Measurements from ENCODE around the gene MYH14. TPM values are rescaled to one million over a fixed set of nuclear protein-coding genes. Genes with fewer than 3 reads are reported as not detected.
"Not testable (repeated sequence)": the region's sequence is repeated elsewhere in the genome, so short reads cannot be mapped to it uniquely, and the experiment has no call there.

The MYH14 gene
- polyA plus RNA-seq, 1 of the 3 experiments (the other 2 are of a cell fraction), result 0.02 TPM

DNA sequence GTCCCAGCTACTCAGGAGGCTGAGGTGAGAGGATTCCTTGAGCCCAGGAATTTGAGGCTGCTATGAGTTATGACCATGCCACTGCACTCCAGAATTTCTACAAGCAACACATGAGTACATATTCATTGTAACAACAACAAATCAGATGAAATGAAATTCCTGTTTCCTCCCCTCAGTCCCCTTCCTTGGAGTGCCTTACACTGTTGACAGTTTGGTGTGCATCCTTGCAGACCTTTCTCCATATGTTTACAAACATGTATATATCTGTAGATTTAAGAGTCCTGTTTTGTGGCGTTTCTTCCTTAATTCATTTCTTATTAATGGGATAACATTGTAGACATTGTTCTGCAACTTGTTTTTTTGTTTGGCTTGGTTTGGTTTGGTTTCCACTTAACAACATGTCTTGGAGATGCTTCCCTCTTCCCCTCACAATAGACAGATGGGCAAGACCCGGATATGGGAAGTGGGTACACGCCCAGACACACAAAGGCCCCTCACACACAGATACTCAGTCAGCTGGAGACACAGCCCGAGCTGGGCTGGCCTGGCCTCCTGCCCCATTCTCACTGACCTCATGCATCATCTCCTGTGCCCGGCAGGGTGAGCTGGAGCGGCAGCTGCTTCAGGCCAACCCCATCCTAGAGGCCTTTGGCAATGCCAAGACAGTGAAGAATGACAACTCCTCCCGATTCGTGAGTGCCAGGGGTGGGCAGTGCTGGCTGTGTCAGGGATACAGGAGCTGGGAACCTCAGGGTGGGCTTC, 21.7 kb downstream of the MYH14 start:
- H3K4me3 ChIP-seq (ENCODE audit: low read depth in 2 of 2, low read length in 1 of 2), result no peak overlapping the region
- H3K27ac ChIP-seq (ENCODE audit: low read depth in 2 of 2, low read length in 1 of 2), result no peak overlapping the region
- H3K9ac ChIP-seq, result no peak overlapping the region
- no peaks in the 10 kb centered on the region for H3K9me2 ChIP-seq
- ChIA-PET CTCF (no interaction called here), POLR2A (no interaction called here)
- no peak overlapping the region for H3K4me2 ChIP-seq
- H4K20me1 ChIP-seq (ENCODE audit: insufficient read depth), result no peaks in the 10 kb centered on the region
- no peaks in the 10 kb centered on the region for H3K79me2 ChIP-seq (ENCODE audit: insufficient read depth)
- H3K36me3 ChIP-seq (replicated peaks in 1 of 2; ENCODE audit: control insufficient read depth in 1 of 2, insufficient read depth in 2 of 2, low read length in 1 of 2), result no peaks in the 10 kb centered on the region
- no peak for DNase-seq
- no peaks in the 10 kb centered on the region for H3F3A ChIP-seq (replicated peaks; ENCODE audit: insufficient read depth)
- no peaks in the 10 kb centered on the region for H3K4me1 ChIP-seq (ENCODE audit: control insufficient read depth in 1 of 2, insufficient read depth in 2 of 2, low read depth in 1 of 2, low read length in 1 of 2)
- 5% methylated on average over 7 of the region's 8 CpGs for WGBS (ENCODE audit: low lambda C conversion rate)
- TF ChIP-seq CHD2 (IDR thresholded peaks at IDR 0.05; ENCODE audit: low read length, partially characterized antibody), result no peak
- H3K27me3 ChIP-seq (ENCODE audit: insufficient read depth), result peaks cover 29% of the 10 kb centered on the region
- H2AFZ ChIP-seq (ENCODE audit: low read depth), result no peak overlapping the region
- no peaks in the 10 kb centered on the region for H3K9me3 ChIP-seq

GRCh38 chr19:50226536-50226935, 23.1 kb downstream of the MYH14 start:
- H3K9me2 ChIP-seq, result no peaks in the 10 kb centered on the region
- H3K9ac ChIP-seq, result no peak overlapping the region
- POLR2A ChIA-PET, result no interaction called here
- H3K4me1 ChIP-seq (ENCODE audit: control insufficient read depth in 1 of 2, insufficient read depth in 2 of 2, low read depth in 1 of 2, low read length in 1 of 2), result no peaks in the 10 kb centered on the region
- H4K20me1 ChIP-seq (ENCODE audit: insufficient read depth), result no peaks in the 10 kb centered on the region
- H3K9me3 ChIP-seq, result no peaks in the 10 kb centered on the region
- no peak overlapping the region for H2AFZ ChIP-seq (ENCODE audit: low read depth)
- H3K4me2 ChIP-seq, result no peak overlapping the region
- 47% methylated on average over 3 of the region's 7 CpGs for WGBS (ENCODE audit: low lambda C conversion rate)
- DNase-seq, result no peak
- no peaks in the 10 kb centered on the region for H3K36me3 ChIP-seq (replicated peaks in 1 of 2; ENCODE audit: control insufficient read depth in 1 of 2, insufficient read depth in 2 of 2, low read length in 1 of 2)
- no peak overlapping the region for H3K27ac ChIP-seq (ENCODE audit: low read depth in 2 of 2, low read length in 1 of 2)
- peaks cover 43% of the 10 kb centered on the region for H3K27me3 ChIP-seq (ENCODE audit: insufficient read depth)
- no peaks in the 10 kb centered on the region for H3F3A ChIP-seq (replicated peaks; ENCODE audit: insufficient read depth)
- CTCF ChIA-PET, result no interaction called here
- TF ChIP-seq MAX (IDR thresholded peaks at IDR 0.05; ENCODE audit: low read depth) (no peak), EP300 (IDR thresholded peaks at IDR 0.05; ENCODE audit: borderline replicate concordance in 1 of 2, low read depth in 1 of 2, low read length in 1 of 2) (no peak), SIN3A (IDR thresholded peaks at IDR 0.05; ENCODE audit: borderline replicate concordance, low read depth, low read length) (no peak), MEF2A (IDR thresholded peaks at IDR 0.05; ENCODE audit: borderline replicate concordance, low read depth) (no peak), FOXJ3 (CRISPR knock-in tag; IDR thresholded peaks at IDR 0.05) (no peak), ELF1 (IDR thresholded peaks at IDR 0.05) (no peak), RAD21 (IDR thresholded peaks at IDR 0.05; ENCODE audit: low read length) (no peak)
- TF ChIP-seq, protein P1, sequence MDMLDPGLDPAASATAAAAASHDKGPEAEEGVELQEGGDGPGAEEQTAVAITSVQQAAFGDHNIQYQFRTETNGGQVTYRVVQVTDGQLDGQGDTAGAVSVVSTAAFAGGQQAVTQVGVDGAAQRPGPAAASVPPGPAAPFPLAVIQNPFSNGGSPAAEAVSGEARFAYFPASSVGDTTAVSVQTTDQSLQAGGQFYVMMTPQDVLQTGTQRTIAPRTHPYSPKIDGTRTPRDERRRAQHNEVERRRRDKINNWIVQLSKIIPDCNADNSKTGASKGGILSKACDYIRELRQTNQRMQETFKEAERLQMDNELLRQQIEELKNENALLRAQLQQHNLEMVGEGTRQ (IDR thresholded peaks at IDR 0.05; ENCODE audit: borderline replicate concordance, low read depth, low read length), result no peak
- H3K79me2 ChIP-seq (ENCODE audit: insufficient read depth), result no peaks in the 10 kb centered on the region
- H3K4me3 ChIP-seq (ENCODE audit: low read depth in 2 of 2, low read length in 1 of 2), result no peak overlapping the region

DNA sequence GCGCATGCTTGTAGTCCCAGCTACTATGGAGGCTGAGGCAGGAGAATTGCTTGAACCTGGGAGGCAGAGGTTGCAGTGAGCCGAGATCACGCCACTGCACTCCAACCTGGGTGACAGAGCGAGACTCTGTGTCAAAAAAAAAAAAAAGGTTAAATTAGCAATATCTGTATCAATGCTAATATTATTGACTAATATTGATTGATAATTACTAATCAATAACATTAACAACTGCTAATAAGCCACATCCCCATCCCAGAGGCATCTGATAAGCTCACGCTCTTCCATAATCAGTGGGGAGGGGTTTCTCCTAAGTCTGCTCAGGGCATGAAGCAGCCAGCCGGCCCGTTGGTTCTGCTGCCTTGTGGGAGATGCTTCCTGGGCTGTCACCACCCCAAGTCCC, 24.7 kb downstream of the MYH14 start:
- DNase-seq; H3K79me2 ChIP-seq (ENCODE audit: insufficient read depth); POLR2A ChIA-PET; H4K20me1 ChIP-seq (ENCODE audit: insufficient read depth); H2AFZ ChIP-seq (ENCODE audit: low read depth); H3K9ac ChIP-seq; H3K36me3 ChIP-seq (replicated peaks in 1 of 2; ENCODE audit: control insufficient read depth in 1 of 2, insufficient read depth in 2 of 2, low read length in 1 of 2); H3K4me2 ChIP-seq; H3K9me3 ChIP-seq; H3K9me2 ChIP-seq; H3K4me1 ChIP-seq (ENCODE audit: control insufficient read depth in 1 of 2, insufficient read depth in 2 of 2, low read depth in 1 of 2, low read length in 1 of 2); H3F3A ChIP-seq (replicated peaks; ENCODE audit: insufficient read depth); H3K4me3 ChIP-seq (ENCODE audit: low read depth in 2 of 2, low read length in 1 of 2); H3K27ac ChIP-seq (ENCODE audit: low read depth in 2 of 2, low read length in 1 of 2): not testable (repeated sequence)
- CTCF ChIA-PET, result interaction anchor here (1.2 kb wide), 1 partner anchor 18 kb away, joined by 3 read pairs; no protein-coding TSS in a partner anchor
- peaks cover 57% of the 10 kb centered on the region for H3K27me3 ChIP-seq (ENCODE audit: insufficient read depth)
- WGBS (ENCODE audit: low lambda C conversion rate), result 22% methylated on average over 7 of the region's 7 CpGs

Data from SK-N-SH (cell line).